ENCODE results near the gene SALL1.

- no peak for TF ChIP-seq CTCF (IDR thresholded peaks at IDR 0.05; ENCODE audit: low read depth, low read length, poor library complexity, severe bottlenecking)
- no peak for TF ChIP-seq EZH2phosphoT487 (IDR thresholded peaks at IDR 0.05; ENCODE audit: borderline replicate concordance, low read length)
These were observed 18.5 kb downstream of the SALL1 start for GRCh38 chr16:51132490-51133115.
